ENCODE measurements around the gene VAMP8. TPM values are rescaled to one million over a fixed set of nuclear protein-coding genes. Genes with fewer than 3 reads are reported as not detected.

The VAMP8 gene
- total RNA-seq, 1 experiment from 2014 or later: not detected

DNA sequence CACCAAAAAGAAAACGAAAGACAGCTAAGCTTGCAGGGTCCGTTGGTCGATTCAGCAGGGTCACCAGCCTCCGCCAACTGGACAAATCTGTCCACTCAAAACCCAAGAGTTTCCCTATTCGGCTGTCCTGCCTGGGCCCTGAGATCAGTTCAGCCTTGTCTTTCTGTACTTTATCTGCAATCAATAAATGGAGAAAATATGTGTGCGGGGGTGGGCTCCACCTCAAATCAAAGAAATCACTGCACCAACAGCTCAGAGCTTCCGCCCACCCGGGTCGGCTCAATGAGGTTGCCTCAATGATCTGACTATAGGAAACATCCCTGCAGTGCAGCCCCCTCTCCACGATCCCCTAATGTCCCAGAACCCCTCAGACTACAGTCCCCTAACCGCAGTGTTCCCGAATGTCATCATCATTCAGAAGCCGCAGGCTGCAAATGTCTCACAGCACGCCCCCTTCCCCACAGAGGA, 16.5 kb upstream of the VAMP8 start:
- no peak for DNase-seq
- no peaks in the 10 kb centered on the region for H3K9me3 ChIP-seq
- peak overlapping the region; percentile 76 for H3K4me3 ChIP-seq

DNA sequence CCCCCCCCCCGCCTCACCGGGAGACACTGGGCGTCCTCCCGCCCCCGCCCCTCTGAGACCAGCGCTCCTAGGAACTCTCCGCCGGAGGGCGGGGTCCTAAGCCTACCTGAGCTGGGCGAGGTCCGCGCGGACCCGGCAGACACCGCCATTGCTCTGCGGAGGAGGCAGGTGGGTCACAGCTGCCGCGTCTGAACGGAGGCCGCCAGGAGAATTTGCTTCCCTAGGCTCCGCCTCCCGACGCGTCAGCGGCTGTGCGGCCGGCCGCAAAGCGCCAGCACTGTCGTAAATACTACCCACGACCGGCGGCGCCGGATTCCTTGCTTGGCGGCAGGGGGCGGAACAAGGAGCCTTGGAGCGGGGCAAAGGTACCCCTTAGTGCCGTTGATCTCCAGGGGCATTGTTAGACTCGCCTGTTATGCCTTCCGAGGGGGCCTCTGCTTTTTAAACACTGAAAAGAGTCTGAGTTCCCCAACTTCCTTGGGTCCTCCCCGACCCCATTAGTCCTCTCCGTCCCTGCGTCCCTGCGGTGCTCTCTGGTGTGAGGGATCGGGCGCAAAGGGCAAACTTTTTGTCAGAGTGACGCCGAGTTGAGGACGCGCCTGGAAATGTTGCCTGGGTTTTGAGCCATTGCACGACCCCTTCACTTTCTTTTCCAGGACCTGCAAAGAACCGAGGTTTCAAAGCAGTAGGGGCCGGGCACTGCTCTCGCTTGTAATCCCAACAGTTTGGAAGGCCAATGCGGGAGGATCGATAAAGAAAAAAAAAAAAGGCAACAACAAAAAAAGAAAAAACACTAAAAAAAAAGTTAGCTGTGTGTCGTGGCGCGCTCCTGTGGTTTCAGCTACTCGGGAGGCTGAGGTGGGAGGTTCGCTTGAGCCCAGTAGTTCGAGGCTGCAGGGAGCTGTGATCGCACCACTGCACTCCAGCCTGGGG, 15.8 kb upstream of the VAMP8 start, which contains the start of gene GGCX:
TSS of gene GGCX (minus strand) at position 214 of the 933 bp plus-strand sequence. CDS start at position 149, 65 bp downstream.
- Histone ChIP-seq H3K27me3 (no peaks in the 10 kb centered on the region), H3K36me3 (peaks cover 17% of the 10 kb centered on the region), H3K4me3 (peak within 1 kb of the TSS; percentile 76), H3K9me3 (no peaks in the 10 kb centered on the region)
- peak; percentile 94 for DNase-seq

More for the DNA sequence above, 16.5 kb upstream of the VAMP8 start:
- H3K27me3 ChIP-seq: no peaks in the 10 kb centered on the region
- peaks cover 21% of the 10 kb centered on the region for H3K36me3 ChIP-seq

DNA sequence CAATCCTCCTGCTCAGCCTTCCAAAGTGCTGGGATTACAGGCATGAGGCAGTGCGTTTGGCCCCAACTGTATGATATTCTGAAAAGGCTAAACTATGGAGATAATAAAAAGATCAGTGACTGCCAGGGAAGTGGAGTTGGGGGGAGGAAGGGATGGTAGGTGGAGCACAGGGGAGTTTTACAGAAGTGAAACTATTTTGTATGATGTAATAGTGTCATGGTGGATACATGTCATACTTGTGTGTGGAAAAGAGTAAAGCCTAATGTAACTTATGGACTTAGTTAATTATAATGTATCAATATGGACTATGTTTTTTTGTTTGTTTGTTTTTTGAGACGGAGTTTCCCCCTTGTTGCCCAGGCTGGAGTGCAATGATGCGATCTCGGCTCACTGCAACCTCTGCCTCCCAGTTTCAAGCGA, 13.2 kb upstream of the VAMP8 start:
- Histone ChIP-seq H3K9me3 (no peaks in the 10 kb centered on the region), H3K4me3 (no peak overlapping the region), H3K27me3 (no peaks in the 10 kb centered on the region), H3K36me3 (peaks cover under 1% of the 10 kb centered on the region)
- DNase-seq: no peak

DNA sequence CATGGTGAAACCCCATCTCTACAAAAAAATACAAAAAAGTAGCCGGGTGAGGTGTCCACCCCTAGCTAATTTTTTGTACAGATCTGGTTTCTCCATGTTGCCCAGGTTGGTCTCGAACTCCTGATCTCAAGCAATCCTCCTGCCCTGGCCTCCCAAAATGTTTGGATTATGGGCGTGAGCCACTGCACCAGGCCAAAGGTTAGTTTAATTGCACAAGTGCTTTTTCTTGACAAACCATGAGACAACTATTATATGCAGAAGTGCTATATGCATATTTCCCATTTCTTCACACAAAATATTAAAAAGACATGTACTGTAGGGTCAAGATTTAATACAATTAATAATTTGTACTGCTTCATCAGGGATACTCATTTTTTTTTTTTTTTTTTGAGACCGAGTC, 11.1 kb upstream of the VAMP8 start:
- peaks cover 2% of the 10 kb centered on the region; the same call in 1 of the 2 replicates for H3K27me3 ChIP-seq
- no peak for DNase-seq
- no peaks in the 10 kb centered on the region for H3K9me3 ChIP-seq
- no peak overlapping the region for H3K4me3 ChIP-seq
- H3K36me3 ChIP-seq: no peaks in the 10 kb centered on the region

GRCh38 chr2:85575739-85576138, 1.6 kb upstream of the VAMP8 start:
- Histone ChIP-seq H3K27me3 (no peaks in the 10 kb centered on the region), H3K9me3 (no peaks in the 10 kb centered on the region), H3K4me3 (no peak overlapping the region), H3K36me3 (no peaks in the 10 kb centered on the region)
- DNase-seq: no peak

DNA sequence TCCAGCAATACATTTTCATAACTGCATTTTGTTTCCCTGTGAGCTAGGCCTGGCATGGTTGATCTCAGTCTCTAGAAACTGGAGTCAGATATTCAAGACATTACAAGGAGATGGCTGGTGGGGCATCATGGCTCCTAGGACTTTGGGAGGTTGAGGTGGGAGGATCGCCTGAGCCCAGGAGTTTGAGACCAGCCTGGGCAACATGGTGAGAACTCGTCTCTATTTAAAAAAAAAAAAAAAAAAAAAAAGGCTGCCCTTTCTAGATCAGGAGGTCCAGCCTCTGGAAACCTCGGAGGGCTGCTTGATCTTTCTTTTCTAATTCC, 362 bp upstream of the VAMP8 start:
- DNase-seq: no peak
- Histone ChIP-seq H3K27me3 (no peaks in the 10 kb centered on the region), H3K9me3 (no peaks in the 10 kb centered on the region), H3K4me3 (no peak overlapping the region), H3K36me3 (no peaks in the 10 kb centered on the region)

GRCh38 chr2:85578243-85579180, 1.1 kb downstream of the VAMP8 start:
- no peaks in the 10 kb centered on the region for H3K9me3 ChIP-seq
- no peak overlapping the region for H3K4me3 ChIP-seq
- H3K27me3 ChIP-seq: no peaks in the 10 kb centered on the region
- no peaks in the 10 kb centered on the region for H3K36me3 ChIP-seq
- no peak for DNase-seq

DNA sequence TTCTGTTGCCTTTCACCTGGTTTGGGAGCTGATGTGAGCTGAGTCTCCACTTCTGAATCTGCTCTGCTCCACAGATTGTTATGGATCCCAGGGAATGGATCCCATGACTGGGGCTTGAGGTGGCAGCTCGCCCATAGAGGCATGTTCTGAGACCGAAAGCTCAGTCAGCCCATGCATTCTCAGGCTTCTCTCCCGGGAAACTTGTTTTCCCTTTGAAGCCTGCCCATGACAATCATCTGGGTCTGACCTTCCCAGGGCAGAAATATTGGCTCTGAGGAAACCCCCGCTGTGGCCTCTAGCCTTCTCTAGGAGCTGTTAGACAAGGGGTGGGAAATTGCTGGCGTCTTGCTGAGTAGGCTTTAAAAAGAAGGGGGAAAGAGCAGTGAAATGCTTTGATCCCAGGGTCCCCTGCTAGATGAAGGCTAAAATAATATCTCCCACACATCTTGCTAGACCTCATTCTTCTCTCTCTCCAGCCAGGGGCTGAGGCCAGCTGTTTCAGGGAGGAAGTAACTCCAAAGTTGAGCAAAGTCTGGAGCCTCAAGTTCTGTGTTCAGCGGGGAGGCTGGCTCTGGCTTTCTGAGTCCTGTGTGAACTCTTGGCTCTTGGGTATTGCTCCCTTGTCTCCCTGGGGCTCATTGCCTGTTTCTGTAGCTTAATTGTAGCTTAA, 2.0 kb downstream of the VAMP8 start:
- Histone ChIP-seq H3K27me3 (no peaks in the 10 kb centered on the region), H3K4me3 (no peak overlapping the region), H3K36me3 (no peaks in the 10 kb centered on the region), H3K9me3 (no peaks in the 10 kb centered on the region)
- DNase-seq: no peak

DNA sequence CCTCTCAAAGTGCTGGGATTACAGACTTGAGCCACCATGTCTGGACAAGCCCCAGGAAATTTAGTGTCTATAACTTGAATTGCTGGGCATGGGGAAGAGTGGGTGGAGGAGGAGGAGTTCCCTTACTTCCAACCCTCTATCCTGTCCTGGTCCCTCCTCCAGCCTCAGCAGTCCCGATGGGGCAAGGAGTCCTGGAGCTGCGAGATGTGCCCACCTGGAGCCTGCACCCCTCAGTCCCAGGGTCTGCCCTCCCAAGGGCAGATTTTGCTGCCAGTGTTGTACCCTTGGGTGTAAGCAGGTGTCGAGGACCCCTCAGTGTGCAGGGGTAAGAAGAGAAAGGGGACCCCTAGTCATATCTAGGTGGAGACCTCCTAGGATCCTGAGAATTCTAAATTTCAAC, 2.8 kb downstream of the VAMP8 start:
- H3K9me3 ChIP-seq: no peaks in the 10 kb centered on the region
- H3K27me3 ChIP-seq: no peaks in the 10 kb centered on the region
- H3K4me3 ChIP-seq: no peak overlapping the region
- no peaks in the 10 kb centered on the region for H3K36me3 ChIP-seq
- DNase-seq: no peak

- Histone ChIP-seq H3K4me3 (no peak overlapping the region), H3K27me3 (no peaks in the 10 kb centered on the region), H3K36me3 (no peaks in the 10 kb centered on the region), H3K9me3 (no peaks in the 10 kb centered on the region)
- no peak for DNase-seq
Observed at GRCh38 chr2:85582492-85582891, 5.1 kb downstream of the VAMP8 start.

GRCh38 chr2:85583667-85584353, 6.4 kb downstream of the VAMP8 start:
- Histone ChIP-seq H3K9me3 (no peaks in the 10 kb centered on the region), H3K27me3 (no peaks in the 10 kb centered on the region), H3K4me3 (peak overlapping the region; percentile 52), H3K36me3 (no peaks in the 10 kb centered on the region)
- no peak for DNase-seq

- Histone ChIP-seq H3K36me3 (no peaks in the 10 kb centered on the region), H3K9me3 (no peaks in the 10 kb centered on the region), H3K4me3 (peak within 1 kb of the TSS; percentile 52), H3K27me3 (no peaks in the 10 kb centered on the region)
- DNase-seq: peak; percentile 35
Observed at GRCh38 chr2:85584354-85584856, 7.0 kb downstream of the VAMP8 start, which contains the start of gene VAMP5. Gene VAMP5, plus strand, starts transcription at chr2:85584431. Its CDS starts 60 bp downstream, at chr2:85584491.

DNA sequence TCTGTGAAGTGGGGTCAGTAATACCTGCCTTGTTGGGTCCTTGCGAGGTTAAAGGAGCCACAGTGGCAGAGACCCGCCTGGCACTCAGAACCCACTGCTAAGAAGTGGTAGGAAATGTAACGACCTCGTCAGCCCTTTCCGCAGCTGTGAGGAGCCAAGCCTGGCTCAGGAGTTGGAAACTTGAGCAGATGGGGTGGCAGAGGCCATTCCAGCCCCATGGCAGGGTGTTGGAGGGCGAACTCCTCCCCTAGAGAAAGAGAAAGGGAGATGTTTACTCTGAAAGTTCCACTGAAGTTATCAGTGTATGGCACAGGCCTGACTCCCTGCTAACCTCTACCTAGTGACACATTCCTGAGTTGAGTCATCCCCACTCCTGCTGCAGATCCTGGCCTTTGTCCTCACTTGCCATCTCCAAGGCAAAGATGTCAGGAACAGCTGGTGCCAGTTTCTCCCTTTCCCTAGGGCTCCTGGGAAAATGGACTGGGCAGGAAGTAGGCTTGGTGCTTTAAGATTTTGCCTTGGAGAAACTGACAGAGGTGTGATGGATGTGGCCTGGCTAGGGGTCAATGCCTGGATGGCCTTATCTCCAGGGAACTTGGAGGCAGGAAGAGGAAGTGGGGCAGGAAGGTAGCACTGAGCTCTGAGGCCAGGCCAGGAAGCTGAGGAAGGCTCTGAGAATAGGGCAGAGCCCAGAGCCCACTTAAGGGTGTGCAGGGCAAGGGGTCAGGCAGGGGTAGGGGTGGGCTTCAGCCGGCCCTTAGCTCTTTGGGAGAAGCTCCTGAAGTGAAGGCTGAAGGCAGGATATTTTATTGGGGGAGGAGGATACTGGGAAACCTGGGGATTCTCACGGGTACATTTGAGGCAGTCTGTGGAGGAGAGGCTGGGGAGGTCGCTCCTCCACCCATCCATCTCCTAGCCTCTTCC, 7.7 kb downstream of the VAMP8 start:
- peak overlapping the region; percentile 52 for H3K4me3 ChIP-seq
- no peaks in the 10 kb centered on the region for H3K9me3 ChIP-seq
- no peaks in the 10 kb centered on the region for H3K27me3 ChIP-seq
- no peaks in the 10 kb centered on the region for H3K36me3 ChIP-seq
- DNase-seq: peak; percentile 76

DNA sequence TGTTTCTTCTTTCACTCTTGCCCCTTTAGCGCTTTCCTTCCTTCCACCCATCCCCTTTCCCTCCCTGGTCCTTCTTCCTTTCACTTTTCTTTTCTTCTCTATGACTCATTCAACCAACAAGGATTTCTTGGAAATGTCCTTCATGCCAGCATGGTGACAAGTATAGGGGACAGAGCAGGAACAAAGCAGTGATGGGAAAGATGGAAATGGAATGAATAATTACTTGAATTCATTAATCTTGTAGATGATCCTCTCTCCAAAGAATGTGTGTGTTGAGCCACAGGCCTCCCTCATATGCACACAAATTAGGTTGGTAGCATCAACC, 8.4 kb downstream of the VAMP8 start:
- H3K27me3 ChIP-seq: no peaks in the 10 kb centered on the region
- DNase-seq: no peak
- no peak overlapping the region for H3K4me3 ChIP-seq
- H3K9me3 ChIP-seq: no peaks in the 10 kb centered on the region
- no peaks in the 10 kb centered on the region for H3K36me3 ChIP-seq

DNA sequence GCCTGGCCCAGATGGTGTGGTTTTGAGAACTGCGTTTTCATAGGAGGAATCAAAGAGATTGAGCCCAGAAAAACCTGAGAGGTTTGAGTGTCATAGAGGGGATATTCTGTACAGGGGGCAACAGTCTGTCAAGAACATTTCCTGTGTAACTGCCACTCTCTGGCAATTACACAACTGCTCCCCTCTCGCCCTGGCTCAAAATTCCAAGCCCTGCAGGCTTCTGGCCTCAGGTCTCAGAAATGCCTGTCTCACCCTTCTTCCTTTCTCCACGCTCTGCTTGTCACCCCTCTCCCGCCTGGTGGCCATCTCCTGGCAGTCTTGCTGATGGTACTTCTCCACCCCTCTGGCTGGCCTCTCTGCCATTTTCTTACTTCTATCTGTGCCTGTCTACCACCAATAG, 10.8 kb downstream of the VAMP8 start:
- Histone ChIP-seq H3K4me3 (no peak overlapping the region), H3K36me3 (no peaks in the 10 kb centered on the region), H3K27me3 (no peaks in the 10 kb centered on the region), H3K9me3 (no peaks in the 10 kb centered on the region)
- DNase-seq: no peak

Data from MG63 (cell line).